Hepatocyte (in vitro differentiated cells): ENCODE measurements around the gene FPR3.
"Not testable (repeated sequence)": the region's sequence is repeated elsewhere in the genome, so short reads cannot be mapped to it uniquely, and the experiment has no call there.

ENCODE experiments used
- EZH2 ChIP-seq: fragments of 200-600 bp; sonication (generic); IDR thresholded peaks from 2 replicates; pipeline ENCODE4 v1.6.1; 2016; ENCODE audit warnings: antibody characterized with exemption, mild to moderate bottlenecking, borderline replicate concordance
- EZH2phosphoT487 ChIP-seq: fragments of 200-600 bp; sonication (generic); IDR thresholded peaks from one replicate; pipeline ENCODE4 v1.6.1; 2018; ENCODE audit warnings: antibody characterized with exemption, mild to moderate bottlenecking, low read depth, moderate library complexity; ENCODE audit not compliant: unreplicated experiment, severe bottlenecking
- TF ChIP-seq, protein P1 (sequence below): fragments of 200-600 bp; sonication (generic); IDR thresholded peaks from 2 replicates; pipeline ENCODE4 v1.5.1; 2016; ENCODE audit warnings: antibody characterized with exemption, mild to moderate bottlenecking; ENCODE audit not compliant: poor library complexity

- TF ChIP-seq, protein P1, sequence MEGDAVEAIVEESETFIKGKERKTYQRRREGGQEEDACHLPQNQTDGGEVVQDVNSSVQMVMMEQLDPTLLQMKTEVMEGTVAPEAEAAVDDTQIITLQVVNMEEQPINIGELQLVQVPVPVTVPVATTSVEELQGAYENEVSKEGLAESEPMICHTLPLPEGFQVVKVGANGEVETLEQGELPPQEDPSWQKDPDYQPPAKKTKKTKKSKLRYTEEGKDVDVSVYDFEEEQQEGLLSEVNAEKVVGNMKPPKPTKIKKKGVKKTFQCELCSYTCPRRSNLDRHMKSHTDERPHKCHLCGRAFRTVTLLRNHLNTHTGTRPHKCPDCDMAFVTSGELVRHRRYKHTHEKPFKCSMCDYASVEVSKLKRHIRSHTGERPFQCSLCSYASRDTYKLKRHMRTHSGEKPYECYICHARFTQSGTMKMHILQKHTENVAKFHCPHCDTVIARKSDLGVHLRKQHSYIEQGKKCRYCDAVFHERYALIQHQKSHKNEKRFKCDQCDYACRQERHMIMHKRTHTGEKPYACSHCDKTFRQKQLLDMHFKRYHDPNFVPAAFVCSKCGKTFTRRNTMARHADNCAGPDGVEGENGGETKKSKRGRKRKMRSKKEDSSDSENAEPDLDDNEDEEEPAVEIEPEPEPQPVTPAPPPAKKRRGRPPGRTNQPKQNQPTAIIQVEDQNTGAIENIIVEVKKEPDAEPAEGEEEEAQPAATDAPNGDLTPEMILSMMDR = not testable (repeated sequence)
- not testable (repeated sequence) for TF ChIP-seq EZH2, EZH2phosphoT487
These were observed 10.4 kb downstream of the FPR3 start for GRCh38 chr19:51805396-51805795.
